LoVo (cell line): ENCODE results near the gene ANXA9.
A peak's percentile ranks its signal among the peaks of the same experiment; 100 is the strongest.

ENCODE experiments used
- DNase-seq: peaks from one replicate; pipeline ENCODE4 v3.0.0-alpha.2; 2016; ENCODE audit warnings: low spot score

The ANXA9 gene

DNA sequence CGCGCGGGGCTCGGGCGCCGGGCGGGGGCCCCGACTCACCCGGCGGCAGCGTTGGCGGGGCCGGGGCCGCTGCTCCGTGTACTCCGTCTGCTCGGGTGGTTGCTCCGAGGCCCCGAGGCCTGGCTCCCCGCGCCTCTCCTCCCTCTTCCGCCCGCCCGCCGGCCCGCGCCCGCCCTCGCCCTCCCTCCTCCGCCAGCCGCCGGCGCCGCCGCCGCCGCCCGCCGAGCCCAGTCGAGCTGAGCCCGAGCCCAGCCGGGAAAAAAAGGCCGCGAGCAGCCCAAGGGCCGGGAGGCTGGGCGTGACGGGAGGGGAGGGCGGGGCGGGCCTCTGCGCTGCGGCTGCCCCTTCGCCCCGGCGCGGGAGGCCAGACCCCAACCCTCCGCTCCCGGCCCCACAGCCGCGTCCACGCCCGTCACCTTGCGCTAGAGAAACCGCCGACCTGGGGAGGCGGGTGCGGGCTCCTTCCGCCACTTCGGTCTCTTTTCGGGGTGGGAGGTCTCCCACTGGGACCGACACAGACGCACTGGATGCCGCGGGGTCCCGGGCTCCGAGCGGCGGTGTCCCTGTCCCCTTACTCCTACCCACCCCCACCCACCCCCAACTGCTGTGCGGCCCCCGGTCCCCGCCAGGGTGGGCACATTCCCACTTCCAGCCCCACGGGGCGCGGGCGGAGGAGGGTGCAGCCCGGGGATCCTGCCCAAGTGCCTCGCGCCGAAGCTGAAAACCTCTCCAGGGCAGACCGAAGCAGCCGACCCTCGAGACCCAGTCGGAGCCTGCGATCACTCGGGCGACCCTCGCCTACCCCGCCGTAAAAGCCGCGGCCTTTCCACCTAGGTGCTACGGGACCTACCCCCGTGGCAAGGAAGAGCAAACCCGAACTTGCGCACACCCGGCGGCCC, 7.3 kb upstream of the ANXA9 start, which contains the start of gene CERS2:
TSS of gene CERS2 (minus strand) at position 256 of the 899 bp plus-strand sequence. CDS start 5,745 bp downstream, outside the sequence.
- peak; percentile 69 for DNase-seq

DNA sequence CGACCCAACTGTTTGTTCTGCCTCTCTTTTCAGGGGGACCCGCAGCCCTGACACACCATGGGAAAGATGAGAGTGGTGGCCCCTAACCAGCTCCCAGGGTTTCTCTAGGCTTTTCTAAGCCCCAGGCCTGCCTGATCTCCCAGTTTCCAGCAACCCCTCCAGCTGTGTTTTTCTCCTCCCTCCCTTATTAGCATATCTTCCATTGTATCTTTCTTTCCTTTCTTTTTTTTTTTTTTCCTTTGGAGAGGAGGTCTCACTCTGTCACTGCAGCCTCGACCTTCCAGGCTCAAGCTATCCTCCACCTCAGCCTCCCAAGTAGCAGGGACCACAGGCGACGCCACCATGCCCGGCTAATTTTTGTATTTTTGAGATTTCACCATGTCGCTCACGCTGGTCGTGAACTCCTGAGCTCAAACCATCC, 5.7 kb upstream of the ANXA9 start:
- no peak for DNase-seq

DNA sequence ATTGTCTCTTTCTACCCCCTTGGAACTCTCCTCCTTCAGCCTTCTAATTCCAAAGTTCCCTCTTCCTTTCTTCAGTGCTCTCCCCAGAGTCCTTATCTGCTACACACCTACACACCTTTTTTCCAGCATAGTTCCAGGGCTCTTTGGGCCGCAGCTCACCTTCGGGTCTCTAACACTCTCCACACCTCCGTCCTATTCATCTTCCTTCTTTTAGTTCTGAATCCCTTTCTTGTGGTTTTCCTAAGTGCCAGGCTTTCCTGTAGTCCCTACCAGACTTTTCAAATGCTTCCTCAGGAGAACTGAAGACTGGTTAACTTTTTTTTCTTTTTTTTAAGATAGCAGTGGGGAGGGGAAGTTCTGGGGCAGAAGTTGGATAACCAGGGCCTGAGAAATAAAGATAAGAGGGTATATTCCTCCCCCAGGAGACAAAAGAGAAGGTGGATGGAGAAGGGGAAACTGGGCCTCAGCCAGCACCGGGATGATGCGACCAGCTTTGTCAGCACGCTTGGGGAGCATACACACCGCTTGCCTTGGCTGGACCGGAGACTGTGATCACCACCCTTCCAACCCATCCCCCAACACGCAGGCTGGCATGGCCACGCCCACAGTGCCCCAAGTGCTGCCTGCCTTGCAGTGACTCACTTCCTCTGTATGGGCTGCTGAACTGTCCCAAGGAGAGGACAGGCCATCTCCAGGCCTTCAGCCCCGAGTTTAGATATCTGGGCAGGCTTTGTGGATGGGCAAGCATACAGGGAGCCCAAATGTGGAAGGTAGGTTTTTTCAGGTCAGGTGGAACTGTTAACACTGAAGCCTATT, 5.0 kb upstream of the ANXA9 start:
- DNase-seq, result peak; percentile 75

DNA sequence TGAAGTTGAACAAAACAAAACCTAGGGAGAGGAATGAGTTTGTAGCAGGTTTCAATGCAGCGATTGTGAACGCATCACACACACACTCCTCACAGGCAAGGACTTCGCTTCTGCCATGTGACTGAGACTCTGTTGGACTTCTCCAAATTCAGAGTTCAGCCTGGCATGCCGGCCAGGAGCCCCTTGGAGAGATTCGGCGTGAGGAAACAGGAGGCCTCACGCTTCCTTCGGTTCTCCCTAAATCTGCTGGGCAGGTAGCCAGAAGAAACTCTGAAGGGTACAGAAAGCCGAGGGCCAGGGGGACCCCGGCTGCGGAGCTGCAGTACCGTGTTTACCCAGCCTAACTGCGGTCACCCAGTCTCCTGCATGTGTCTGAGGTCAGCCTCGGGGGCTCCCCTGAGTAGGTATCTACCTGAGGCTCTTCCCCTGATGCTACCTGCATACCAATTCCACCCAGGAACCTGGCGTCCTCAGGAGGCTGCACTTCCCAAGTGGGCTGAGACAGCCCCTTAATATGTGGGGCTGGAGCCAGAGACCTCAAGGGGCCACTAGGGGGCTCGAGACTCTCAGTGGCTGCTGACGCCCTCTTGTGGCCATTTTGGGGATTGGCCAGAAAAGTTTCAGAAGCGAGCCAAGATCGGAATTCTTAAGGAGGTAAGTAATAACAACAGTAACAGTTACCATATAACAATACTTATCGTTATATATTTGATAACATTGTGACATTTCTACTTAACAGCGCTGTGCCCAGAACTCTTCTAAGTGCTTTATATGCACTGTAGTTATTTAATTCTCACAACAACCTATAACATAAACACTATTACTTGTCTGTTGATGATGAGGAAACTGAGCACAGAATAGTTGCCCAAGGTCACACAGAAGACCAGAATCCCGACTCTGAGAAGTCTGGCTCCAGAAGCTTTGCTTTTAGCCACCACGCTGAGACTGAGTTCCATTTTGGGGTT, 2.7 kb upstream of the ANXA9 start:
- peak; percentile 91 for DNase-seq

DNA sequence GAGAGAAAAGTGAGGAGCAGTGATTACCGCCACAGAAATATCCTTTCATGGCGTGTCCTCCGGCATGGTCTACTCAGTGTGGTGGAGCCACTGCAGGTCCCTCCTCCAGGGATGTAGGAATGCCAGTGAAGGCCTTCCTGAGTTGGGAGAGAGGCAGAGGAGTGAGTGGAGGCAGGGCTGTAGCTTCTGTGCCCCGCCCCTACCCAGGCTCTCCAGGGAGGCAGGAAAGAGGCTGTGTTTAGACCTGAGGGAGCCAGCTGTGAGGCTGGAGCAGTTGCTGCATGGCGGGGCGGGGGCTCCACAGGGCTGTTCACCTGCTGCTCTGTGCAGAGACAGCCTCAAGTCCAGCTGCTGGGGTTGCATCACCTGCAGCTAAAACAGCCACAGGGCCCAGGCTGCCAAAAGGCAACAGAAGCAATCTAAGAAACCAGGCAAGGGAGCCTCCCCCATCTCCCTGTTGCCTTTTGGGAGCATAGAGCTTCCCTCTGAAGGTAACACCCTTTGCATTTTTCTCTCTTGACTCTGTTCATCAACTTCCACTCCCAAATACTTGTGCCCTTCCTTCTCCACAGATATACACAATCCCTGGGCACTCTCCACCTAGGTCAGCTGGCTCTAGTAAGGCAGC, 801 bp upstream of the ANXA9 start:
- DNase-seq, result peak; percentile 34

DNA sequence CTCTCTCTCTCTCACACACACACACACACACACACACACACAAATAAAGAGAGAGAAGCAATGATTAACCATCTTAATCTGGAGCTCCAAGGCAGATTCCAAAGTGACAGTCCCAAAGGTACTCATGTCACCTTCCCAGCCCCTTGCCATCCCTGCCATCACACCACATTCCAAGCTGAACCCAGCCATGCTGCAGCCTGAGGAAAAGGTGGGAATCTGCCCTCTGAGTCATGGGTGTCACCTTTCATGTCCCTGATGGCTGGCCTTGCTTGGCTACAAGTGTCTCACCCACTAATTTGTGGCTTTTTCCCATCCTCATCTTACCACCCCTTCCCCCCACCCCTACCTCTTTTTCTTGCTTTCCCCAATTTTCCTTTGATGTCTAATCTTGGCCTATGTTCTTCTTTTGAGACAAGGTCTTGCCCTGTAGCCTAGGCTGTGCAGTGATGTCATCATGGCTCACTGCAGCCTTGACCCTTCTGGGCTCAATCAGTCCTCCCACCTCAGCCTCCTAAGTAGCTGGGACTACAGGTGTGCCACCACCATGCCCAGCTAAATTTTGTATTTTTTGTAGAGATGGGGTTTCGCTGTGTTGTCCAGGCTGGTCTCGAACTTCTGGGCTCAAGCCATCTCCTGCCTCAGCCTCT, 3.2 kb downstream of the ANXA9 start:
- DNase-seq, result no peak

DNA sequence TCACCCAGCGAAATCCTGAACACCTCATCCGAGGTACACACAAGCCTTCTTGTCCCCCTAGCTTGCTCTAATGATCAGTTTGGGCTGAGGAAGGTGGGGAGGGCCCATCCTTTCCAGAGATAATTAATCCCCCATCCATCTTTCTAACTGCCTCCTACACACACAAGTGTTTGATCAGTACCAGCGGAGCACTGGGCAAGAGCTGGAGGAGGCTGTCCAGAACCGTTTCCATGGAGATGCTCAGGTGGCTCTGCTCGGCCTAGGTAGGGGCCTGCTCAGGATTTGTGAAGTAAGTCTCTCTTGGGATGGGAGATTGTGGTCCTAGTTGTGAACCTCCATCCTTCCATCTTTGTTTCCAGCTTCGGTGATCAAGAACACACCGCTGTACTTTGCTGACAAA, 5.8 kb downstream of the ANXA9 start:
- DNase-seq, result no peak

DNA sequence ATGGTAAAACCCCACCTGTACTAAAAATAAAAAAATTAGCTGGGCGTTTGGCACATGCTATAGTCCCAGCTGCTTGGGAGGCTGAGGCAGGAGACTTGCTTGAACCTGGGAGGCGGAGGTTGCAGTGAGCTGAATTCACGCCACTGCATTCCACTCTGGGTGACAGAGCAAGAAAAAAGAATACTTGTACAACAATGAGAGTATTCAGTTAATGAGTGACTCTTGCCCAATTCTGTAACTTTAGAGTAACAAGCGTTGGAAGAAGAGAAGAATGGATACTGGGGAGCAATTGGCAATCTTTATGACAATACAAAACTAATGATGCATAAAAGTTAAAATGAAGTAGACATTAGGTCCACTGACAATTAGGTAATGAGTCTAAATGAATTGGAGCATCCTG, 10.5 kb downstream of the ANXA9 start:
- DNase-seq, result no peak

DNA sequence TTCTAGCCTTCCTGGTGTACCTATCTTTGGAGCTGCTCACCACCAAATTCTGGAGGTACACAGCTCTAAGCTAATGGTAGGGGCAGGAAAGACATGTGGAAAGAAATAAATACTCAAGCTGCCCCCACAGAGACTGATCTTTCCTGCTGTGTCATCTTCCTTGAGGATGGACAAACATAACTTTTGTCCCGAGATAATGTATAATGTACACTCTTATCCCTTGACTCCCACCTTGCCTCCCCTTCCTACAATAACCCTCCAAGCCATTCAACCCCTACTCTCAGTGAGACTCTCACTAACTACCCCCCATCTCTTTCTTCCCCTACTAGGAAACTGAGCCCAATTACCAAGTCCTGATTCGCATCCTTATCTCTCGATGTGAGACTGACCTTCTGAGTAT, 12.2 kb downstream of the ANXA9 start:
- DNase-seq, result no peak

DNA sequence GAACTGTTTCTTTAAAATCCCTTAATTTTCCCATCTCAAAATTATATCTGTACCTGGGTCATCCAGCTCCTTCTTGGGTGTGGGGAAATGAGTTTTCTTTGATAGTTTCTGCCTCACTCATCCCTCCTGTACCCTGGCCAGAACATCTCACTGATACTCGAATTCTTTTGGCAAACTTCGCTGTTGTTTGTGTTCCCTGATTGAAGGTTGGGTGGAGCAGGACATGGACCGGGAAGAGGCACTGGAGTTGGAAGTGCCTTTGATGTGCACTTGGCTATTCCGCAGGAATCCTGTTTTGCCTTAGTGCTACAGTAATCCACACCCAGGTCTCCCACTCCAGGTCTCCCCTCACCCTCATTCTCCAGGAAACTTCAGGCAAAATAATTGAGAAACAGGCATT, 13.4 kb downstream of the ANXA9 start:
- DNase-seq, result no peak

DNA sequence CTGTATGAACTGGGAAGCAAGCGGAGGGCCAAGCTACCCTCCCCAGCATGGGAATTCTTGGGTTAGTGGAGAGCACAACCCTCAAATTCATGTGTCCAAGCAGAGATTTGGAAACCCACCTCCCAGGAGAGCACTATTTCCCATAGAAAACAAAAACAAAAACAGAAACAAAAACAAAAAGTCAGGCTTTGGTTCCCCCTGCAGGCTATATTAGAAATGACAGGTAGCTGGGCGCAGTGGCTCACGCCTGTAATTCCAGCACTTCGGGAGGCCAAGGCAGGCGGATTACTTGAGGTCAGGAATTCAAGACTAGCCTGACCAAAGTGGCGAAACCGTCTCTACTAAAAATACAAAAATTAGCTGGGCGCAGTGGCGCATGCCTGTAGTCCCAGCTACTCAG, 13.8 kb downstream of the ANXA9 start:
- no peak for DNase-seq

DNA sequence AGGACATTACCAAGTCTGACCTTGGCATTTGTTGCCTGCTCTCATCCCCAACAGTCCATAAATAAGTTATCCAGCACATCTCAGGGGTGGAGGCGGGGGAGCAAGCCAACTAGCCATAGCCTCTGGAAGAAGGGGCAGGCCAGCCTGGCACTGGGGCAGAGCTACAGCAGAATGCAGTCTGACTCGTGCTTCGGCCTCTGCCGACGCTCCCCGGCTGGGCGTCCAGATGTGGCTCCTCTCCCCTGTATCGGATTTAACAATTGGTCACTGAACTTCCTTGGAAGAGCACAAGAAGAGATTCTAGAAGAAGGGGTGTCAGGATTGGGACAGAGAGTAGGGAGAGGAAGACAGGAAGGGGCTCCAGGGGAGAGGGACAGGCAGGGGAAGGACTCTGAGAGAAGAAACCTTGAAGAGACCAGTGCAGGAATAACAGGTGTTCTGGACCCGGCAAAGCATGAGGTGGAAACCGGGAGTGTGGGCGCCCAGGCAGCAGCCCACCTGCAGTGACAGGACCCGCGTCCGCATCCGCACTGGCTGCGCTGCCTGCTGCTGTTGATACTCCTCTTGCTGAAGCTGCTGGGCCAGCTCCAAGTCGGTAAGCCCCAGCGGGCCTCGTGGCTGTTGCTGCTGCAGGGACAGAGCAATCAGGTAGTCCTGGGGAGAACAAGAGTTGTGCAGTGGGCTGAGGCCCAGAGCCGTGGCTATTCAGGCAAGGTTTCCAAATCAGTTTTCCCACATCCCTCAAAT, 15.2 kb downstream of the ANXA9 start:
- DNase-seq, result no peak

DNA sequence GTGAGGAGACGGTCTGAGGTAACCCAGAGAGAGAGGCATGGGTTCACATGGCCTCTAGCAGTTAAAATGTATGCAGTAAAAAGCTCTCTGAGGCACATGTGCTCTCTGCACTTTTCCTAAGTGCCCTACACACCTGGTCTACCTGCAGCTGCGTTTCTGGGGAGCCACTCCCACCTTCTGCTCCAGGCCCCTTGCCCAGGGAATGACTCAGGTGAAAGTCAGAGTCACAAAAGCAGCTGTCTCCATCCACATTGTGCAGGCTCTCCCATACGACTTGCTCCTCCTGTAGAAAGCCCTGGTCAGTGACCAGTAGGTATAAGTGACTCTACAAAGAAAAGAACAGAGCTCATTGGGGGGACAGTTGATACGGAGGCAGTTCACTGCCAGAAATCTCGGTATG, 15.9 kb downstream of the ANXA9 start:
- DNase-seq, result no peak

DNA sequence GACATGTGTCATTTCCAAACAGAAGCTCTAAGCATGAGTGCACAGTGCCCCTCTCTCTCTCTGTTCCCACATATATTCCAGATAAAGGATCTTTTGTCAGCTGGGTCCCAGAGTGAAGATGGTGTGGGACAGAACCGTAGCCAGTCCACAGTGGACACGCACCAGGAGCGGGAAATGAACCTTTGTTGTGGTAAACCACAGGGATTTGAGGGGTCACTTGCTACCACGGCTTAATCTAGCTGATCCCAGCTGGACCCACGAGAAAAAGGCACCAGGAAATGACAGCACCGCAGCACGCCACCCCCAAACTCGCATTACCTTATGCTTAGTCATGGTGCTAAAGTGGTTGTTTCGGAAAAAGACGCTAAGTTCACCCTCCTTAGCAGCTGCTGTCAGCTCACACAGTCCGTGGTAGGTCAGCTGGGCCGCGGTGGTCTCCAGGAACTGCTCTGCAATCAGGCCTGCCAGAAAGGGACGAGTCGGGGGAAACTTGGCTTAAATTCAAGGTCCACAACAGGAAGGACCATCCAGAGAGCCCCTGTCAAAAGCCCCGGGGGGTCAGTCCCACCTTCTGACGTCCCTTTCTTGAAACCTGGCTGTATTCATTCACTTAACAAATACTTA, 17.1 kb downstream of the ANXA9 start:
- DNase-seq, result no peak

DNA sequence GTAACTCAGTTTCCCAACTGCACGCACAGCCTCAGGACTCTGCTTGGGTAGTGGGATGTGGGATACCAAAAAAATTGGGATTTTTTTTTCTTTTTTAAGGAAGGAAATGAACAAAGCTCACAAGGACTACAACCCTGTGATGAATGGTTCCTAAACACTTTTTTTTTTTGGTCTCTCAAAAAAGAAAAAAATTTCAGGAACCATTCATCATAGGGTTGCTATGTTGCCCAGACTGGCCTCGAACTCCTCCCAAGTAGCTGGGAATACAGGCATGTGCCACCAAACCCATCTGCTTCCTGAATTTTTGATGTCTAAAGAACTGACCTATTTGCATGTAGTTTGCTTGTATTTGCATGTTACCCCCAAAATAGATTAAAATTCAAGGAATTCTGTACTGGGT, 17.8 kb downstream of the ANXA9 start:
- no peak for DNase-seq

DNA sequence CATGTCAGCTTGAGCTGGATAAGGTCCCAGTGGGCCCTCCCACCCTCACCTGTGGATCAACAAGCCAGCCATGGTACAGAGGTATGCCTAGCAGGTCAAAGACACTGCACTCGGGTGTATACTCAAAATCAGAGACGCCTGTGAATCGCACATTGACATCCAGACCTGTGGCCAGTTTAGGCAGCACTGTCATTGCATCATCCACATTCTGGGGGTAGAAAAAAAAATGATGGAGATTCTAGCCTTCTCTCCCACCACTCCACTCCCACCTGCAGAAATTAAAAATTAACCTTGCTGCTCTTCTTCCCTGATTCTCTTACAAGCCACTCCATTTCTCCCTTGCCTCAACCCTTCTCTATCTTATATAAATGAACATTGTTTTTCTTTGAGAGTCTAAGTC, 18.3 kb downstream of the ANXA9 start:
- no peak for DNase-seq

DNA sequence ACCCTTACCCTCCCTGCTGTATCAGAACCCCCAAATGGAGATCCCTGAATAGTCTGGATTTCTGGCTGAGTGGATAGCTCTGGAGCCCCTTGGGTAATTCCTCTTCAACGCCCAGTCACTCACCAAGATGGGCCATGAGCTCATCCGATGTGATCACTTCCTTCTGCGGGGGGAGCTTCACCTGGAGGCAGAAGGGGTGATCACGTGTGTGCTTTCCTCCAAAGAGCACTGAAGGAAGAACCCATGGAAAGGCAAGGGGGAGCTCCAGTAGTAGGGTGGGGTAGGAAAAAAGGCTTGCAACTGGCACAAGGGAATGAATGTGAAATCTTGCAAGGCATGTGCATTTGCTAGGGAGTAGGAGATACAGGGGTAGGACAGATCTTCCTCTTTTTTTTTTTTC, 19.5 kb downstream of the ANXA9 start:
- DNase-seq, result no peak

DNA sequence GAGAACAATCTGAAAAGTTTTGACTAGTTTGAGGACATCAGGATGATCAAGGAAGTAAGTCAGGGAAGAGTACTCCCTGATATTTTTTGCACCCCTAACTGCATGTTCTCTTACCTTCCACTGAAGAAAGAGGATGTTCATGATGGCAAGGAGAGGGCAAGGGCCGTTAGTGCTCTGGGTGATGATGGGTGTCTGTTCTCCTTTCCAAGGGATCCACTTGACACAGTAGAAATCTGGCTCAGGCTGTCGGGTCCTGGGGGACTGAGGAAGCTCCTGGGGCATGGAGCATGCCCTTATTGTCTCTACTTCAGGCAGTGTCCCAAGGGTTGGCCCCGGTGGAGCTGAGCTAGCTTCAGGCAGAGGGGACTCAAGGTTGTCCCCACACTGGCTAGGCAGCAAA, 20.0 kb downstream of the ANXA9 start:
- no peak for DNase-seq

DNA sequence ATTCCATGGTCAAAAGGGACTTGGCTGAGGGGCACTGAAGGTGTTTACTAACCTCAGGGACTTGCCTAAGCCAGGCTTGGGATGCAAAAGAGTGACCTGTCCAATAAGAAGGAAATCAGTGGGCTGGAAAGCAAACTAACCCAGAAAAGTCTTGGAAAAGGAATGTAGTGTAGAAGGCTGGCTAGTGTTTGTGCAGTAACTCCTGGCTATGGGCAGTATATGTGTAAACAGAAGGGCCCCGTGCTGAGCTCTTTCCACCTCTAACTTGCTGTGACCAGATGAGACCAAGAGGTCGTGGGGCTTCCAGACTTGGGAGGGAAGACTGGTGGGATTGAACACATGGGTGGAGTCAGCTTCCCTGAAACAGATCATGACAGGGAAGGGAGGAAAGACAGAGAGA, 20.5 kb downstream of the ANXA9 start:
- no peak for DNase-seq

DNA sequence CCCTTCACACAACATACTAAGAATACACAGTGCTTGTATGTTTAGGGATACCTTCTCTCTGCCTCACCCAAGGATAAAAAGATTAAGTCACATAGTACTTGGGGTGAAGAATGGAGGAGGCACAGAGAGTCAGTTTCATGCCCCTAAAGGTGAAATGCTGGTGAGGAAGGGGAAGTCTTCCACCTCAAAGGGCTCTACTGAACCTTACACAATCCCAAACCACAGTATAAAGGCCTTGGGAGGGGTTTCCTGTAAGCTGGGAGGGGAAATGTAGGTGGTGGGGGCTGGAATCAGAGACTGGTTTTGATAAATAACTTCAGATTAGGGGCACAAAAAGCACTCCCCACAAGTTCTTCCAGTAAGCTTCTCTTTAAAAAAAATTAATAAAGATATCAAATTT, 21.1 kb downstream of the ANXA9 start:
- no peak for DNase-seq
